Measurements from ENCODE around the gene AGBL5. TPM values are rescaled to one million over a fixed set of nuclear protein-coding genes. Genes with fewer than 3 reads are reported as not detected.

The AGBL5 gene
- total RNA-seq, 2 experiments from 2014 or later: 37.4 to 42.0 TPM

- no peaks in the 10 kb centered on the region for H3K79me2 ChIP-seq (ENCODE audit: insufficient read depth, low read depth, low read length)
- intact Hi-C loops (cut with micrococcal nuclease; ENCODE audit: unreplicated experiment): no loop called here
- H3K4me2 ChIP-seq (ENCODE audit: low read length): no peak overlapping the region
- no peaks in the 10 kb centered on the region for H3K36me3 ChIP-seq (ENCODE audit: insufficient read depth, low read length)
- no peaks in the 10 kb centered on the region for H3K9me3 ChIP-seq (ENCODE audit: low read length)
- no peaks in the 10 kb centered on the region for H3K9me2 ChIP-seq (ENCODE audit: insufficient read depth, low read length)
- TF ChIP-seq CTCF (conservative IDR thresholded peaks at IDR 0.05; ENCODE audit: low read length) (no peak), EZH2phosphoT487 (IDR thresholded peaks at IDR 0.05; ENCODE audit: borderline replicate concordance, low read depth, low read length) (no peak)
- ChIA-PET POLR2A (no interaction called here), CTCF (ENCODE audit: unreplicated experiment) (no interaction called here)
- H3K27ac ChIP-seq (ENCODE audit: low read depth, low read length, poor library complexity, severe bottlenecking): no peak overlapping the region
- H3K4me1 ChIP-seq (ENCODE audit: insufficient read depth, low read length, poor library complexity, severe bottlenecking): no peaks in the 10 kb centered on the region
- H3K4me3 ChIP-seq (ENCODE audit: low read depth, low read length, poor library complexity, severe bottlenecking): no peak overlapping the region
- no peaks in the 10 kb centered on the region for H4K20me1 ChIP-seq (ENCODE audit: insufficient read depth, low read length)
- no peak for DNase-seq (ENCODE audit: low spot score)
- H2AFZ ChIP-seq (ENCODE audit: low read length): no peak overlapping the region
- BruUV-seq (replicated peaks): no TSS peak
Observed at GRCh38 chr2:27003007-27003406, 48.5 kb upstream of the AGBL5 start.

- intact Hi-C loops (cut with micrococcal nuclease; ENCODE audit: unreplicated experiment): no loop called here
- Histone ChIP-seq H3K4me1 (ENCODE audit: insufficient read depth, low read length, poor library complexity, severe bottlenecking) (no peaks in the 10 kb centered on the region), H2AFZ (ENCODE audit: low read length) (no peak overlapping the region), H3K27ac (ENCODE audit: low read depth, low read length, poor library complexity, severe bottlenecking) (no peak overlapping the region), H3K9me3 (ENCODE audit: low read length) (no peaks in the 10 kb centered on the region), H3K4me3 (ENCODE audit: low read depth, low read length, poor library complexity, severe bottlenecking) (no peak overlapping the region), H4K20me1 (ENCODE audit: insufficient read depth, low read length) (no peaks in the 10 kb centered on the region), H3K9me2 (ENCODE audit: insufficient read depth, low read length) (no peaks in the 10 kb centered on the region), H3K79me2 (ENCODE audit: insufficient read depth, low read depth, low read length) (no peaks in the 10 kb centered on the region), H3K36me3 (ENCODE audit: insufficient read depth, low read length) (no peaks in the 10 kb centered on the region), H3K4me2 (ENCODE audit: low read length) (no peak overlapping the region)
- BruUV-seq (replicated peaks): no TSS peak
- TF ChIP-seq CTCF (conservative IDR thresholded peaks at IDR 0.05; ENCODE audit: low read length) (no peak), EZH2phosphoT487 (IDR thresholded peaks at IDR 0.05; ENCODE audit: borderline replicate concordance, low read depth, low read length) (no peak)
- POLR2A ChIA-PET: interaction anchor here (0.7 to 1.8 kb wide), 3 partner anchors 12 to 162 kb away, joined by 3 to 5 read pairs (median 4); no protein-coding TSS in a partner anchor
- DNase-seq (ENCODE audit: low spot score): no peak
- CTCF ChIA-PET (ENCODE audit: unreplicated experiment): interaction anchor here (1.3 kb wide), 1 partner anchor 13 kb away, joined by 3 read pairs; no protein-coding TSS in a partner anchor
Observed at GRCh38 chr2:27003857-27004256, 47.6 kb upstream of the AGBL5 start.

GRCh38 chr2:27006602-27007415, 44.7 kb upstream of the AGBL5 start:
- H3K79me2 ChIP-seq (ENCODE audit: insufficient read depth, low read depth, low read length): no peaks in the 10 kb centered on the region
- intact Hi-C loops (cut with micrococcal nuclease; ENCODE audit: unreplicated experiment): no loop called here
- no peaks in the 10 kb centered on the region for H3K4me1 ChIP-seq (ENCODE audit: insufficient read depth, low read length, poor library complexity, severe bottlenecking)
- BruUV-seq (replicated peaks): no TSS peak
- H3K27ac ChIP-seq (ENCODE audit: low read depth, low read length, poor library complexity, severe bottlenecking): no peak overlapping the region
- H3K4me3 ChIP-seq (ENCODE audit: low read depth, low read length, poor library complexity, severe bottlenecking): no peak overlapping the region
- TF ChIP-seq EZH2phosphoT487 (IDR thresholded peaks at IDR 0.05; ENCODE audit: borderline replicate concordance, low read depth, low read length) (no peak), CTCF (conservative IDR thresholded peaks at IDR 0.05; ENCODE audit: low read length) (no peak)
- H2AFZ ChIP-seq (ENCODE audit: low read length): no peak overlapping the region
- no peak for DNase-seq (ENCODE audit: low spot score)
- no peaks in the 10 kb centered on the region for H4K20me1 ChIP-seq (ENCODE audit: insufficient read depth, low read length)
- H3K9me3 ChIP-seq (ENCODE audit: low read length): no peaks in the 10 kb centered on the region
- H3K4me2 ChIP-seq (ENCODE audit: low read length): no peak overlapping the region
- H3K9me2 ChIP-seq (ENCODE audit: insufficient read depth, low read length): no peaks in the 10 kb centered on the region
- ChIA-PET POLR2A (interaction anchor here (1.7 kb wide), 1 partner anchor 45 kb away, joined by 4 read pairs; no protein-coding TSS in a partner anchor), CTCF (ENCODE audit: unreplicated experiment) (no interaction called here)
- H3K36me3 ChIP-seq (ENCODE audit: insufficient read depth, low read length): no peaks in the 10 kb centered on the region

All from OCI-LY7 (cell line).